Renal pelvis (tissue), 4 donors: Measurements from ENCODE around the gene PEX26. TPM values are rescaled to one million over a fixed set of nuclear protein-coding genes. Genes with fewer than 3 reads are reported as not detected.
A peak's percentile ranks its signal among the peaks of the same experiment; 100 is the strongest.
"Not testable (repeated sequence)": the region's sequence is repeated elsewhere in the genome, so short reads cannot be mapped to it uniquely, and the experiment has no call there.

Experiments
- DNase-seq: peaks from one replicate; pipeline ENCODE4 v3.0.0-alpha.2; 2013
- polyA plus RNA-seq, 3 donors: library from polyadenylated mRNA; unstranded; fragments of 120-200 nt; gene quantifications; one replicate each; pipeline ENCODE4 v1.2.1, GENCODE V29; 2013; ENCODE audit not compliant: insufficient read length in 3 of 3

PEX26 gene
- polyA plus RNA-seq, 3 donors = 34.3 to 41.0 (median 36.9) TPM

DNA sequence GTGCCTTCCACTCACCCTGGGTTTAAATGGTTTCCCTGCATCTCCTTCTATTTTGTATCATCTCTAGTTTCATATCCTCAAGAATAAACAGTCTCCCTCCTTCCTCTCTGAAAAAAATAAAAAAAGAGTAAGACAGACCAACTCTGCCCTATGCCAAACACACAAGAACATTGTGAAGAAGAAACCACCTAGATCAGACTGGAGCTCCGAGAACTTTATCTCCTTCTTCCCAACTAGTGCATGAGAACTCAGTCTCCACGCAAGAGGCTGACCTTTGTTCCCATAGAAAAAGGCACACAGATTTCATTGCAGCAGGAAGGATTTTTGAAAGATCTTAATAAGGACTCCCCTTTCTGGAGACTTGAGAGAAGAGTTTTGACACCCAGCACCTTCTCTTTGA lies 8.7 kb upstream of the PEX26 start:
- no peak for DNase-seq

DNA sequence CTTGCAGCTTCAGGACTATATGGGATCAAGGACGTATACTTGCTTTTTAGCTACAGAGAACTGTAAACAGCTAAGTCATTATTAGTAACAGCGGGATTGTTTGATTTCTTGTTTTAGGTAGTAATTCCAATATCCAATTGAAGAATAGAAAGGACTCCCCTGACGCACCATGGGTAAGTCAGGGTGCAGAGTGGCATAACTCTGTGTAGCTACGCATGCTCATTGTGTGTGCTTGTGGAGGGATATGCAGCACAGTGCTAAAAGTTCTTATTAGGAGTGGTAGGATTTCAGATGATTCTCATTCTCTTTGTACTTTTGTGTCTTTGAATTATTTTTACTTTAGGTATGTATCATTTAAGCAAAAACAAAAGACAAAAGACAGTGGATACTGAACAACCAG lies 7.7 kb upstream of the PEX26 start:
- no peak for DNase-seq

DNA sequence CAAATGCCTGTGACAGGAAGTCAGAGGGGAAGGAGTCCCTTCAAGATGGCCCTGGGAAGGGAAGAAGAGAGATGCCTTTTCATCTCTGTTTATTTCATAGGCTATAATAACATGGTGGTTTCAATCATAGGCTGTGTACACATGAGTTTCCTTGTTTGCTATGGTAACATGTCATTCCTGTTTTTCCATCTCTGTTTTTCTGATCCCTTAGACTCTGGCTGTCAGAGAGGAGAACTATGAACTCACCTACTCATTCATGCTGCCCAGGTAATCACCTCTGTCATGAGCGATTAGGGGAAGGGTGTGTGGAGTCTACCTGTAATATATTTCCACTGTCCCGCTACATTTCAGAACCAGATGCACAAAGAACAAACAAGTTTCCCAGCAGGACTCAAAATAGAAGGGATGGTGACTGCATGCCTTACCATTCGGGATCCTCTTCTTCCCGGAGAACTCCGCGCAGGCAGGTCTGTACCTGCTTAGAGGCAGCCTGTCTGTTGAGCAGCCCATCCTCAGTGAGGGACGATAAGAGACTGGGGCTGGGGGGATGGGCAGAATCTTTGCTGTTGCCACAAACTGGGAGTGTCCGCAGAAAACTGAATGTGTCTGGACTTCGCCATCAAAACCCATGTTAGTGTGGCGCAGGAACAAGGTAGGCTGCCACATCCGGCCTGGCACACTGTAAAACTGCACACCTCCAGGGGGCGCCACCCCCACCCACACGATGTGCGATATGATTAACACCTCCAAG lies 7.1 kb upstream of the PEX26 start:
- DNase-seq = no peak

DNA sequence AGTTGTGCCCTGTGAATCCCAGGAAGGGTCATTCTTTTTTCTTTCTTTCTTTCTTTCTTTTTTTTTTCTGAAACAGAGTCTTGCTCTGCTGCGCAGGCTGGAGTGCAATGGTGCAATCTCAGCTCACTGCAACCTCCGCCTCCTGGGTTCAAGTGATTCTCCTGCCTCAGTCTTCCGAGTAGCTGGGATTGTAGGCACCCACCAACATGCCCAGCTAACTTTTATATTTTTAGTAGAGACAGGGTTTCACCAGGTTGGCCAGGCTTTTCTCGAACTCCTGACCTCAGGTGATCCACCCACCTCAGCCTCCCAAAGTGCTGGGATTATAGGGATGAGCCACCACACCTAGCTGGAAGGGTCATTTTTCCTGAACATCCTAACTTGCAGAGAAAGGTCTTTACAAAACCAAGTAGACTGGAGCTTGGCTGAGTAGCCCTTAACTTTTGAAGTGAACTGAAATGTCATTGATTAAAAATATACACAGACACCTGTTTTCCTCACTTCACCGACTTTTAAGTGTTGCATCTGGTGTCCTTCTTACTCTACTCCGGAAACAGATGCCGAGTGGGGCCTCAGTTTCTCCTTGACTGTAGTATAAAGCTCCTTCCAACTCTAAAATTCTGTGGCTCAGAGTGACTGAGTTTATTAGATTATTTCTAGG lies 6.4 kb upstream of the PEX26 start:
- not testable (repeated sequence) for DNase-seq

DNA sequence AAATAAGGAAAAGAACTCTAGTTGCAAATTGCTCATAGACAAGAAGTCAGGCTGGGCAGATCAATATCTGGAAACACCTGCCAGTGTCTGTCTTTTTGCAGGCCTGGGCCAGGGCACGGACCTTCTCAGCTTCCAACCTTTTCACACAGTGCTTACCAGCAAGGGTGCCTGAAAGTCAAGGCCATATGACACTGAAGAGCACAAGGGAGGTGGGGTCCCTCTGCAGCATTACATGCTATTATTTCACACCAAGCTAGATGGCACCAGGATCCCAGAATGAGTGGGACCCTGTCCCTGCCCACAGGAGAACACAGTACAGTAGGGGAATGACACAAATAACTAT lies 5.9 kb upstream of the PEX26 start:
- no peak for DNase-seq

DNA sequence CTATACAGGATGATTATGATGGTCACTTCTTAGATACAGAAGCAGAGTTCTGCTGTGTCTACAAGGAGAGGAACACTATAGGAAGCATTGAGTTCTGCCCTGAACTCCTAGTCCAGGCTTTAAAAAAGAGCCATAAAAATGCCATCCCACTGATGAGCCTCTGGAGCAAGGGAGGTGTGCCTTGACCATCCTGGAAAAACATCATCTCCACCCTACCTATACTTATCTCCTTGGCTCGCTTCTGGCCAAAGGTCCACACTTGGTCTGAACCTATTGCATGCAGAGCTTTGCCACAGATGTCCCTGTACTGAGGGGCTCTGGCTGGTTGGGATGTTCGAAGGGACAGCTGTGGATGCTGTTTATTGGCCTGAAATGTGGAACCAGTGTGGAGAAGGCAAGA lies 4.3 kb upstream of the PEX26 start:
- no peak for DNase-seq

DNA sequence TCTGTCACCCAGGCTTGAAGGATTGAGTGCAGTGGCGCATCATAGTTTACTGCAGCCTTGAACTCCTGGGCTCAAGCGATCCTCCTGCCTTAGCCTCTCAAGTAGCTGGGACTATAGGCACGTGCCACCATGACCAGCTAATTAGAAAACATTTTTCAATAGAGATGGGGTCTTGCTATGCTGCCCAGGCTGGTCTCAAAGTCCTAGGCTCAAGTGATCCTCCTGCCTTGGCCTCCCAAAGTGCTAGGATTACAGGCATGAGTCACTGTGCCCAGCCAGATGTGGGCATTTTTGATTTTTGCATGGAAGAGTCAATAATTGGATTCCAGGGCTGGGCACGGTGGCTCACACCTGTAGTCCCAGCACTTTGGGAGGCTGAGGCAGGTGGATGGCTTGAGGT lies 3.9 kb upstream of the PEX26 start:
- DNase-seq = not testable (repeated sequence)

DNA sequence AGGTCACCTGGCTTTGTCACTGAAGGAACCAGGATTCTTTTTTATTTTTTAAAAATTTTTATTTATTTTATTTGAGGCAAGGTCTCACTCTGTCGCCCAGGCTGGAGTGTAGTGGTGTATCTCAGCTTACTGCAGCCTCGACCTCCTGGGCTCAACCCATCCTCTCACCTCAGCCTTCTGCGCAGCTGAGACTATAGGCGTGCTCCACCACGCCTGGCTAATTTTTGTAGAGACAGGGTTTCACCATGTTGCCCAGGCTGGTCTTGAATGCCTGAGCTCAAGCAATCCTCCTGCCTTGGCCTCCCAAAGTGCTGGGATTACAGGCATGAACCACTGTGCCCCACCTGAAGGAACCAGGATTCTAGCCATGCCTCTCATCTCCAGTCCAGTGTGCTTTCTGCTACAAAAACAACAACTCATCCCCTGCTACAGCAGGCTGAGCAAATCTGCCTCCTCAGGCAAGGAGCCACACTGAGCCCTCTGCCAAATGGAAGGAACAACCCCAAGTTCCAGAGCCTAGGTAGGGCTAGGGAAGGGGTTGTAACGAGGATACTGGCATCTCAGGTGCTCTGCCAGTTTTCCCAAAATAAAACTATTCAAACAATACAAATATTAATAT lies 2.6 kb upstream of the PEX26 start:
- DNase-seq = no peak

DNA sequence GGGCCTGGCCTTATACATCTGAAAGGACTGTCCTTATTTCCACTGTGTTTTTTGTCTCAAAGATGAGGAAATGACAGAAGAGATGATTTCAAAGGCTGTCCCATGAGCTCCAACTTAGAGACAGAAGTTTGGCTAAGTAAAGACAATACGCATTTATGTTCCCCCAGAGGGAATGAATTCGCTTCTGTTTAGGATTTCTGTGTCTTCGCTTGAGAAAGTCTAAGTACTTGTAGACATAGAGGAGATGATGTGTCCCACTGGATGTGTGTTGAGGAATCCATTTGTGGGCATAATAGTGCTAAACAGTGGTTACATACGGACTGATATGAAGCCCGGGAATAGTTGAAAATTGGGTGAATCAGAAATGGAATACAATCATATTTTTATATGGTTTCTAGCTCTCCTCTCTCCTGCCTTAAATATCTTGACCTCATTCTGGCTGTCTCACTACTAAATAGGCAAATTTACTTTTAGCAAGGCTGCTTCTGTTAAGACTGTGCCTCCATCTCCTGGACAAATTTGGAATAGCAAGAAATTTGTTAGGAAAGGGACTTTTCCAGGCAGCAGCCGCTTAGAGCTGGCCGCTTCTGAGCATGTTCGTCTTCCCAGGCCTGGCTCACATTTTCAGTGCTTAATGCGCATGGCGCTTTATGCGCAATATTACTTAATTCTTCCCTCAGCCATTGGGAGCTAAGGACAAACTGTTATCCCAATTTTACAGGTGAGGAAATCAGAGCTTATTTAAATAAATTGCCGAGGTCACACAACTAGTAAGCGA lies 1.9 kb upstream of the PEX26 start:
- peak; percentile 89 for DNase-seq

DNA sequence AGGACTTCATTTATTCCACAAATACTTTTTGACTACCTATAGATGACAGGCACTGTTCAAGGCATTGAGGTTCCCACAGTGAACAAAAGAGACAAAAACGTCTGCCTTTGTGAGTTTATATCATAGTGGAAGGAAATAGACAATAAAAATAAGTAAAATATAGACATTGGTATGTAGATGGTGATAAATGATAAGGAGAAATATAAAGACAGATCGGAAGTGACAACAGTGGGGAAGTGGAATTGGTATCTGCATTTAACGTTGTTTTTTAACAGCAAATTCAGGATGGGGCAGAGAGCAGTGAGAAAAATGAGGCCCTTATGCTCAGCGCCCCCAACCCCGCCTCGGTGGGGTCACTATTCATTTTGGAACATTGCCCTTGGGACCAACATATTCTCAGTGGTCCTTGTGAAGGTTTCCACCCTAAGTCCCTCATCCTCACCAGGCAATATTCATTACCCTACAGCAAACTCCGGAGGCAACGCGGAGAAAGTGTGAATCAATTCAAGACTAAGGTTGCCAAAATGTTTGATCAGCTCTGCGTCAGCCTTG lies 627 bp upstream of the PEX26 start:
- no peak for DNase-seq

DNA sequence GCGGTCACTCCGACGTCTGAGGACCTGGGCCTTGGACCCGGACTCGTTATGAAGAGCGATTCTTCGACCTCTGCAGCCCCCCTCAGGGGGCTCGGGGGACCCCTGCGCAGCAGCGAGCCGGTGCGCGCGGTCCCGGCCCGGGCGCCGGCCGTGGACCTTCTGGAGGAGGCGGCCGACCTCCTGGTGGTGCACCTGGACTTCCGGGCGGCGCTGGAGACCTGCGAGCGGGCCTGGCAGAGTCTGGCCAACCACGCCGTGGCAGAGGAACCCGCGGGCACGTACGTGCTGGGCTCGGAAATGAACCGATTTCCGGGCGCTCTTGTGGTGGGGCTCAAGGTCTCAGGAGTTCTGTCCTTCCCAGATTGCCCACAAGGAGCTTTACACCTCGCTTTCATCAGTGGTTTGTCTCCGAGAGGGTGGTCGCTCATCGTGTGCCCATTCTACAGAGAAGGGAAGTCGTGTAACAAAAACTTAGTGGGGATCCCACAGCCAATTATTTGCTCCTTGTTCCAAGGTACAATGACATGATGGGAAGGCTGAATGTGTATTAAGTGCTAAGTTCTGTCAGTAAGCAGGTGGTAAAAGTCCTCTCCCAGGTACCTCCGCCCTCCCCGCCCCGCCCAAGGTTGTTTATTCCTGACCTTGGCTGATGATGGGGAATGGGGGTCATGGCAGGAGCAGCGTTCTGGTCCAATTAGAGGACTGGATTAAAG lies 695 bp downstream of the PEX26 start:
- DNase-seq = no peak

DNA sequence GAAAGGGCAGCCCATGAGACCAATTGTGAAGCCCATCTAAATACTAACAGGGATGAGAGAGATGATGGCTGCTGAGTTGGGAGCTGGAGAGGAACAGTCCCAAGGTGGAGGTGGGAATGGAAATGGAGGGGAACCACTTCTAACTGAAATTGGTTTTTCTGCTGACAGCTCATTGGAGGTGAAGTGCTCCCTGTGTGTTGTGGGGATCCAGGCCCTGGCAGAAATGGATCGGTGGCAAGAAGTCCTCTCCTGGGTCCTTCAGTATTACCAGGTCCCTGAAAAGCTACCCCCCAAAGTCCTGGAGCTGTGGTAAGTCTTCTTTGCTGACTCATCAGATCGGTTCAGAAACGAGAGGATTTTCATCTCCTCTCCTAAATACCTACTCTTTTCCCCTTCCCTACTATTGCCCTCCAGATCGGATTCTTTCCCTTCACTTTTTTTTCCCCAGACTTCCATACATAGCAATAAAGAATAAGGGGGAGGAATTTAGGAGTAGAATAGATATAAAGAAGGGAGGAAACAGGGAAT lies 2.0 kb downstream of the PEX26 start:
- no peak for DNase-seq

DNA sequence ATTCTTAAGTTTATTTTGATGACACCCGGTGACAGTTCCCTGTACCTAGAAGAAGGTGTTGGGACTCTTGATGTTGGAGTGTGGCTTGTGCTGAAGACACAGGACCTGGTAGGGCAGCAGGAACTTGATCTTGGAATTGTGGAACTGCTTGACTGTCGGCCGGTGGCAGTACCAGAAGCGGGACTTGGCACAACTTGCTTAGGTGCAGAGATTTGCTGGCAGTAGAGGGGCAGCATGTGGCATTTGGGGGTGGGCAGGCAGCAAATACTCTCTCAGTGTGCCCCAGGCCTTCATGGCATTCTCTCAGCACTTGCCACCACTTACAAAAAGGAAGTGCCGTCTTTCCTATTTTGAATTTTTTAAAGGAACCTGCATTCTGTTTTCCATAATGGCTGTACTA lies 3.6 kb downstream of the PEX26 start:
- no peak for DNase-seq

DNA sequence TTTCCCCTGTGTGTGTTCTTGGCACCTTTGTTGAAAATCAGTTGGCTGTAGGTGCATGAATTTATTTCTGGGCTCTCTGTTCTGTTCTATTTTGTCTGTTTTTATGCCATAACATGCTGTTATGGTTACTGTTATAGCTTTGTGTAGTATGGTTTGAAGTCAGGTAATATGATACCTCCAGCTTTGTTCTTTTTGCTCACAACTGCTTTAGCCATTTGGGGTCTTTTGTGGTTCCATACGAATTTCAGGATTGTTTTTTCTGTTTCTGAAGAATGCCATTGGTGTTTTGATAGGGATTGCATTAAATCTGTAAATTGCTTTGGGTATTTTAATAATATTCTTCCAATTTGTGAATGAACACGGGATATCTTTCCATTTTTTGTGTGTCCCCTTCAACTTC lies 4.7 kb downstream of the PEX26 start:
- no peak for DNase-seq

DNA sequence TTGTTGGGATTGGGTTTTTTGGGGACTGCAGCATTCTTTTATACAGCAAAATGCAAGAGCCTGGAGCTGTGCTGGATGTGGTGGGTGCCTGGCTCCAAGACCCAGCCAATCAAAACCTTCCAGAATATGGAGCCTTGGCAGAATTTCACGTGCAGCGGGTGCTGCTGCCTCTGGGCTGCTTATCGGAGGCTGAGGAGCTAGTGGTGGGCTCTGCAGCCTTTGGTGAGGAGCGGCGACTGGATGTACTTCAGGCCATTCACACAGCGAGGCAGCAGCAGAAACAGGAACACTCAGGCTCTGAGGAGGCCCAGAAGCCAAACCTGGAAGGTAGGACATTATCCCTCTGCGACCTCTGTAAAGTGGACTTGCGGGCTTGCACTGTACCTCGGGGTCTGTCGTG lies 5.6 kb downstream of the PEX26 start:
- DNase-seq = no peak

DNA sequence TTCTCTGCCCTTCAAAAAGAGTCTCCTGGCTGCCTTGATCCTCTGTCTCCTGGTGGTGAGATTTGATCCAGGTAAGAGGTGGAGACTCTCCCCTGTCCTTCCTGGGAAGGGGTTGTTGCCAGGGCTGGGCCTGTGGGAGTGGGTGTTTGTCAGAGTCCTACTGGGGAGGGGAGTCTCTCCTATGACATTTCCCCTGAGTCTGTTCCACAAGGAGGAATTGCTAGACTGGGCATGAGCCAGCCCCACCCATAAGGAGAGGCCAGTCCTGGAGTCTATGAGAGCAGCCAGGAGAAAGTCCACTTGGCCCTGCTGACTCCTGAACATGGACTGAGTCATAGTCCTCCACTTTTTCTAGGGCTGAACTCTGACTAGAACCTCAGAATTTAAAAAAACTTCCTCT lies 7.4 kb downstream of the PEX26 start:
- DNase-seq = no peak

DNA sequence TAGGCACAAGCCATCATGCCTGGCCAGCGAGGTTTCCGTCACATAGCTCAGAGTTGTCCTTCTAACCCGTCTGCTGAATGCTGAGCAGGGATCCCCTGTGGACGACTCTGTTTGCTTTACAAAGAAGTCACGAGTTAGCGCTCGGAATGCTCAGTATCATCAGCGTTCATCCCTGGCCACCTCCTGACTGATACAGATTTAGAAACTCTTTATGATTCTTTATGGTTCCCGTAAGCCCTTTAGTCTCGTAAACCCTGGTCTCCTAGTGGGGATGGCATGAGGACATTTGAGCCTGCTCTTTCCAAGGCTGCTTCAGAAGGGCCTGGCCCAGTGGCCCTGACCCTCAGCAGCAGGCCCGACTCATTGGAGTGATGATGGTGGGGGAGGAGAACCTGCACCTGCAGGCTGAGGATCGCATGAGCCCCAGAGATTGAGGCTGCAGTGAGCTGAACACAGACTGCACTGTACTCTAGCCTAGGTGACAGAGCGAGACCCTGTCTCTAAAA lies 9.6 kb downstream of the PEX26 start:
- no peak for DNase-seq

DNA sequence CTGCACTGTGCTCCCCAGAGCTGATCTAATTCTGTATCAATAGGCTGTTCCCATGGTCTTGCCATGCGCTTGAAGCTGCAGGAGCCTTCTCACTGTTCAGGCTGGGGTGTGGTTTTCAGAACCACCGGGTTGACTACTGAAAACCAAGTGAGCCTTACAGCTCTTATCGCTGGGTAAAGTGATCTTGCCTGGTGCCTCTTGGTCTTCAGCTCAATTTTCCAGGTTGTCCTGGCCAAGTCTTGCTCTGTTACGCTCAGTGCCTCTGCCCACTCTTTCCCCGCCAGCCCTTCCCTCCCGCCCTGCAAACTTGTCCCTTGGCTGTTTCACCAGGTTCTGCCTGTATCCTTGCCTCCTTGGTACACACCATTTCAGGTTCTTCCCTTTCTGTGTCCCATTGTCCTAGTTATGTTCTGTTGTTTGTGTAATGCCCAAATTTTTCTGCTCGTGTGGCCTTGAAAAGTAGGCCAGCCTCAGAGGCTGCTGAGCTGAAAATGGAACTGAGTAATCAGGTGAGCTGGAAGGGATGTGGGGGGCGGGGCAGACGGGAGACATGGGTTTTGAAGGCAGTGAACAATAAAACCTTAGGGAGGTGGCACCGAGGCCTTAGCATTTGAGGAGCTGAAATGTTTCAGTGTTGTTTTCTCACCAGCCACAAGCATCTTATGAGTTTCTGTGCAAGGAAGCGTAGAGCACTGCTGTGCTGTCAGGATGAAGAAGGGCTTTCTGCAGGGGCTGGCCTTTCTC lies 11.2 kb downstream of the PEX26 start:
- DNase-seq = no peak

DNA sequence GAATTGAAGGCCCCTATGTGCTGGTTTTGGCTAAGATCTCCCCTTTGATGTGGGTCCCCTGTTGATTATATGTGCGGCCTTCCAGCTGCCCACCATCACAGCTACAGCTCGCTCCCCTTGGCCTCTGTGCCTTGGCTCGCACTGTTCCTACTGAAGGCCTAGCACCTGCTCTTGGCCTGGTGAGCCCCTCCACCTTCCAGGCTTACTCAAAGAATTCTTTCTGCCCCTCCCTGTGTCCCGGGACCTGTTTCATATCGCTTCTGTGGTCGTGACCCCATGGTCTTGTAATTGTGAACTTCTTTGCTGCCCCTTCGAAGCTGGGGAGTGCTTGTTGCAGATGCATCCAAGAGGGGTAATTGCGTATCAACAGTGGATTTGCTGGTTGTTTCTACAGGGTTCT lies 12.5 kb downstream of the PEX26 start:
- no peak for DNase-seq

DNA sequence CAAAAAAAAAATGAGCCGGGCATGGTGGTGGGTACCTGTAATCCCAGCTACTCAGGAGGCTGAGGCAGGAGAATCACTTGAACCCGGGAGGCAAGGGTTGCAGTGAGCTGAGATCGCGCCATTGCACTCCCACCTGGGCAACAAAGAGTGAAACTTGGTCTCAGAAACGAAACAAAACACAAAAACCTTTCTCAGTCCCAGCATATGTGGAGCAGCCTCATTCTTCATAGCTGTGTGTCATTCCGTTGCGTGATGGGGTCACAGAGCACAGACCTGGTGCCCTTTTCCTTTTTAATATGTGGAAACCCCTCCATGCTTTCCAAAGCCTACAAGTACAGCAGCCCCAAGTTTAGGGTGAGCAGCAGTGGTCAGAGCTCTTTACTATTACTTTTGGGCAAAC lies 13.7 kb downstream of the PEX26 start:
- DNase-seq = no peak
